Measurements from ENCODE around the gene LCA5.
"Not testable (repeated sequence)": the region's sequence is repeated elsewhere in the genome, so short reads cannot be mapped to it uniquely, and the experiment has no call there.

The LCA5 gene

DNA sequence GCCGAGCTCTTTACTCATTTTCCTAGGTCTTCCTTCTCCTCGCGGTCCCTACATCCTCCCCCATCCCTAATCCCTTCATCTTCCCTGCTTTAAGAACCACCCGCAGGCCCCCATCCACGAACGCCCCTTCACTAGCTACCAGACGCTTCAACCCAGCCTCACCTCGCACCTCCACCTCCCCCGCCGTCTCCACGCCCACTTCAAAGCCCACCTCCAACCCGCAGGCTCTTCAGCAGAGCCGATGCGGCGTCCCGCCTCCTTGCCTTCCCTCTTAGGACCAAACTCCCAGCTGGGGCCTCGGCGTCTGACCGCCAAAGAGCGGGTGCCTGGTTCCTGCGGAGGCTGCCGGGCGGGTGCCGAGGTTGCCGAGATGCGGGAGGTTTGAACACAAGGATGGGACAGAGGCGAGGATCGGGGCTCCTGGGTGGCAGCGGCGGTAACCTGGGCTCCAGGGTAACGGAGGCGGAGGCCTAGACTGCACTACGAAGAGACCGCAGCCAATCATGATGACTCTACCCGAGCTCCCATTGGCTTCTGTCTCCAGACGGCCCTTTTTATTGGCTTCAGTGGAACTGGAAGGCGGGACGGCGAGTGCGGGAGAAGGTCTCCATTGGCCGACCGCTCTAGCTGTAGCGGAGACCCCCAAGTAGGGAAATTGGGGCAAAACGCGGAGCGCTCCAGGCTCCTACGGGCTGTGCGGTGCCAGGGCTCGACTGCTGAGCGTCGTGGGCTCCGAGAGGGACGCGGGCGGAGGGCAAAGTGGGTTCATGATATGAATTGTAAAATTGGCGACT lies at the start of gene LCA5:
LCA5 (minus strand) TSS at position 477 of the 794 bp plus-strand sequence. CDS start 18,536 bp downstream, outside the sequence.
- H3K36me3 ChIP-seq: peaks cover 0 to 5% (median 0%) of the 10 kb centered on the region in 3 donors
- TF ChIP-seq, protein P1, sequence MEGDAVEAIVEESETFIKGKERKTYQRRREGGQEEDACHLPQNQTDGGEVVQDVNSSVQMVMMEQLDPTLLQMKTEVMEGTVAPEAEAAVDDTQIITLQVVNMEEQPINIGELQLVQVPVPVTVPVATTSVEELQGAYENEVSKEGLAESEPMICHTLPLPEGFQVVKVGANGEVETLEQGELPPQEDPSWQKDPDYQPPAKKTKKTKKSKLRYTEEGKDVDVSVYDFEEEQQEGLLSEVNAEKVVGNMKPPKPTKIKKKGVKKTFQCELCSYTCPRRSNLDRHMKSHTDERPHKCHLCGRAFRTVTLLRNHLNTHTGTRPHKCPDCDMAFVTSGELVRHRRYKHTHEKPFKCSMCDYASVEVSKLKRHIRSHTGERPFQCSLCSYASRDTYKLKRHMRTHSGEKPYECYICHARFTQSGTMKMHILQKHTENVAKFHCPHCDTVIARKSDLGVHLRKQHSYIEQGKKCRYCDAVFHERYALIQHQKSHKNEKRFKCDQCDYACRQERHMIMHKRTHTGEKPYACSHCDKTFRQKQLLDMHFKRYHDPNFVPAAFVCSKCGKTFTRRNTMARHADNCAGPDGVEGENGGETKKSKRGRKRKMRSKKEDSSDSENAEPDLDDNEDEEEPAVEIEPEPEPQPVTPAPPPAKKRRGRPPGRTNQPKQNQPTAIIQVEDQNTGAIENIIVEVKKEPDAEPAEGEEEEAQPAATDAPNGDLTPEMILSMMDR (IDR thresholded peaks at IDR 0.05): no peak
- DNase-seq: peak; percentile 96 to 97
- peak within 1 kb of the TSS; percentile 87 to 89 for H3K27ac ChIP-seq
- H3K27me3 ChIP-seq: no peaks in the 10 kb centered on the region
- intact Hi-C loops (cut with DNase I; ENCODE audit: low total_unique reads): no loop called here
- peak within 1 kb of the TSS; percentile 74 to 83 for H3K4me3 ChIP-seq
- H3K9me3 ChIP-seq: no peaks in the 10 kb centered on the region
- H3K4me1 ChIP-seq: peaks cover 0 to 8% (median 3%) of the 10 kb centered on the region in 4 donors

DNA sequence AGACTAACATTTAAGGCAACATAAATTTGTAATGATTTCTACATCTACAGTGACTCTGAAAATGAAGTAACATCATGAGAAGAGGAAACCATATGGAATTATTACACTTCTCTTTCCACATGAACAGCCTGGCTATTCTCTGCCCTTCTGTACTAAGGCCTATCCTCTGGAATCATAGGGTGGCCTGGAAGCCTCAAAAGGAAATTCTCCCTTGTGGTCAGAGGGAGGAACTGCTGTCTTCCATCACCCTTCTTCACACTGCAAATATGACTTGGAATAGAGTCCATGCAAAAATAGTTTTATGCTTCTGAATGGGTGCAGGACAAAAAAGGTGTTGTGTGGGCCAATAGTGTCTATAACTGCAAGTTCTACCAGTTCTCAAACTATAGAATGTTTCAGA lies 49.3 kb upstream of the LCA5 start:
- H3K27me3 ChIP-seq: no peaks in the 10 kb centered on the region
- DNase-seq: no peak
- H3K4me1 ChIP-seq: no peaks in the 10 kb centered on the region
- H3K9me3 ChIP-seq: peaks cover 0 to 6% (median 0%) of the 10 kb centered on the region in 3 donors
- intact Hi-C loops (cut with DNase I; ENCODE audit: low total_unique reads): no loop called here
- H3K4me3 ChIP-seq: no peak overlapping the region
- TF ChIP-seq, protein P1 (IDR thresholded peaks at IDR 0.05): no peak
- H3K36me3 ChIP-seq: no peaks in the 10 kb centered on the region
- H3K27ac ChIP-seq: no peak overlapping the region

DNA sequence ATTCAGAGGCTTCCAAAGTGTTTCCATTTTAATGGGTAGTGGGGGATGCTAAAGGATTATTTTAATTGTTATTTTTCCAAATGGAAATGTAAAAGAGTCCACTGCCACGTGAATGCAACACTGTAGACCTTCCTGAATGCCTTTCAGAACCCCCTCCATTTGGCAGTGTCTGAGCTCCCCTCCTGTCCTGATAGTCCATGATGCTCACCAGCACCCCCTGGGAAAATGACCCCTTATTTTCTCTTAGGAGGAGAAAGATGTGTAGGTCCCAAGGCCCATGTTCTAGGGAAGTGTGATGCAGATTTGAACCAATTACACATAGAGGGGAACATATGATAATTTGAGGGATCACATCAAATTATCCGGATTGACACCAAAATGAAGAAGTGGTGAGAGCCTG lies 47.1 kb upstream of the LCA5 start:
- TF ChIP-seq, protein P1 (IDR thresholded peaks at IDR 0.05): no peak
- no peak overlapping the region for H3K4me3 ChIP-seq
- DNase-seq: no peak
- no peak overlapping the region for H3K27ac ChIP-seq
- H3K4me1 ChIP-seq: no peaks in the 10 kb centered on the region
- intact Hi-C loops (cut with DNase I; ENCODE audit: low total_unique reads): no loop called here
- H3K27me3 ChIP-seq: no peaks in the 10 kb centered on the region
- H3K9me3 ChIP-seq: peaks cover 0 to 13% (median 0%) of the 10 kb centered on the region in 3 donors
- no peaks in the 10 kb centered on the region for H3K36me3 ChIP-seq

DNA sequence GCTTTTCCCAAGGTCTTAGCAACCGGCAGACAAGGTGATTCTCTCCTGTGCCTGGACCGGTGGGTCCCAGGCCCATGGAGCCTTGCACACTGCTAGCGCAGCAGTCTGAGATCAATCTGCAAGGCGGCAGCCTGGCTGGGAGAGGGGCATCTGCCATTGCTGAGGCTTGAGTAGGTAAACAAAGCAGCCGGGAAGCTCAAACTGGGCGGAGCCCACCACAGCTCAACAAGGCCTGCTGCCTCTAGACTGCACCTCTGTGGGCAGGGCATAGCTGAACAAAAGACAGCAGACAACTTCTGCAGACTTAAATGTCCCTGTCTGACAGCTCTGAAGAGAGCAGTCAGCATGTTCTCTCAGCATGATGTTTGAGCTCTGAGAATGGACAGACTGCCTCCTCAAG lies 40.7 kb upstream of the LCA5 start:
- H3K36me3 ChIP-seq, H3K4me1 ChIP-seq, H3K27ac ChIP-seq, DNase-seq, H3K4me3 ChIP-seq, H3K27me3 ChIP-seq: not testable (repeated sequence)
- intact Hi-C loops (cut with DNase I; ENCODE audit: low total_unique reads): loop anchor here (10.0 kb wide), 2 partner anchors 137 to 237 kb away; no protein-coding TSS in a partner anchor
- H3K9me3 ChIP-seq: peaks cover 0 to 13% (median 0%) of the 10 kb centered on the region in 3 donors

DNA sequence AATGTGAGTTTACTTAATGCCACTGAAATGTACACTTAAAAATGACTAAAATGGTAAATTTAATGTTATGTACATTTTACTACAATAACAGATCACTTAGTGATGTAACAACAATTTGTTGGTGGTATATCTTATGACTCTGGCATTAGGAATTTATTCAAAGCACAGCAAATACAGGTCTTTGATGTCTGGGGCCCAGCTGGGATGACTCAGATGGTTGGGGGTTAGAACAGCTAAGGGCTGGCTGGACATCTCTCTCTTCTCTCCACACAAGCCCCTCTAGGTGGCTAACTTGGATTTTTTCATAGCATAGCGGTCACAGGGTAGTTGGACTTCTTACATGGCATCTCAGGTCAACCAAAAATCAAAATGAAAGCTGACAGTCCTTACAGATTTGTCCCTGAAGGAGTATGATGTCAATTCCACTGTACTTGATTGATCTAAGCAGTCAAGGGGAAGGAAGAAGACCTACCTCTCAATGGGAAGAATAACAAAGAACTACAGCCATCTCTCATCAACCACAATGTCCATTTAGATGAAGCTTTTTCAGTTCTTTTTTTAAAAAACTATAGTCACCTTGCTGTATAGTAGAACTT lies 37.5 kb upstream of the LCA5 start:
- intact Hi-C loops (cut with DNase I; ENCODE audit: low total_unique reads): loop anchor here (10.0 kb wide), 2 partner anchors 140 to 240 kb away; no protein-coding TSS in a partner anchor
- TF ChIP-seq, protein P1 (IDR thresholded peaks at IDR 0.05): no peak
- Histone ChIP-seq H3K9me3 (no peaks in the 10 kb centered on the region), H3K36me3 (no peaks in the 10 kb centered on the region), H3K27me3 (no peaks in the 10 kb centered on the region), H3K27ac (no peak overlapping the region), H3K4me1 (peaks cover 0 to 8% (median 3%) of the 10 kb centered on the region in 4 donors), H3K4me3 (no peak overlapping the region)
- DNase-seq: no peak

DNA sequence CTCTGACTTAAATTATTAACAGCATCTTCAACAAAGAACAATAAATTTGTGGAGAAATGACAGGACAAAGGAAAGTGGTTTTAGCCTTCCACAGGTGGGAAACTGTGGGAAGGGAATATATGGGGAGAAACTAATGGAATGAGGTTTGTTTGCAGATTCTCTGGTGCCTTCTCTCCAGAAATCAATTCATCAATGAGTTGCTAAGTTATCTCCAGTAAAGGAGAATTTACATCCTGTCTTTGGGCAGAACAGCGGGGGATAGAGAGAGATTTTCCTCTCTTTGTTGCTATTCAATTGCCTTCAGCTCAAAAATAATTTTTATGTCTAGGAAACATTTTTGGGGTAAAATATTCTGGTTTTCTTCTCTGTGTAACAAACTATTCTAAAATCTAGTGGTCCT lies 36.9 kb upstream of the LCA5 start:
- Histone ChIP-seq H3K27ac (no peak overlapping the region), H3K36me3 (no peaks in the 10 kb centered on the region), H3K27me3 (no peaks in the 10 kb centered on the region), H3K4me1 (peaks cover 0 to 8% (median 3%) of the 10 kb centered on the region in 4 donors), H3K9me3 (no peaks in the 10 kb centered on the region), H3K4me3 (no peak overlapping the region)
- intact Hi-C loops (cut with DNase I; ENCODE audit: low total_unique reads): loop anchor here (10.0 kb wide), 2 partner anchors 141 to 241 kb away; no protein-coding TSS in a partner anchor
- TF ChIP-seq, protein P1 (IDR thresholded peaks at IDR 0.05): no peak
- no peak for DNase-seq
